SH-SY5Y (cell line): ENCODE data around the gene CNGA3.

Experiments used
- GATA2 ChIP-seq: IDR thresholded peaks from 2 replicates; pipeline ENCODE4 v1.6.1; 2011; ENCODE audit warnings: mild to moderate bottlenecking, low read depth, low read length
- GATA3 ChIP-seq: IDR thresholded peaks from 2 replicates; pipeline ENCODE4 v1.6.1; 2011; ENCODE audit warnings: low read depth, mild to moderate bottlenecking, low read length, moderate library complexity

DNA sequence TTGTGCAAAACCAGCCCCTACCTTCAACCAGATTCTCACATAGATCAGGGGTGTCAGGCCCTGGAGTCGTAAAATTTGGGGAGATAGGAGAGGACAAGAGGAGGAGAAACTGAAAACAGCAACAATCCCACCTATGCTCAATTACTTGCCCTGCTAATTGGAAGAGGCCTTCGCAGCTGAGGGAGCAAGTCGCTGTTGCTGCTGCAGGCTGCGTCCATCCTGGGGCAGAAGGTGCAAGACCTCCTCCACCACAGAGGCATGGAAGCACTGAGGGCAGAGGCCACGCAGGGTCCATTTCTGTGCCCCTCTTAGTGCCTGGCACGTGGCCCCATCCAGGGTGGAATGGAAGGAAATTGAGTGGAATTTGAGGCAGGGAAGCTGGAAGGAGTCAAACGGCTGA lies 36.5 kb downstream of the CNGA3 start:
- TF ChIP-seq GATA3 = no peak
- no peak for TF ChIP-seq GATA2
